Cerebellar cortex (tissue), 1 donor: ENCODE data around the gene CANX.

ENCODE experiments used
- DNase-seq: peaks from one replicate; pipeline ENCODE4 v3.0.0-alpha.2; 2015; ENCODE audit warnings: low spot score

Gene CANX

GRCh38 chr5:179774442-179774841, 75.7 kb downstream of the CANX start:
- DNase-seq = no peak

DNA sequence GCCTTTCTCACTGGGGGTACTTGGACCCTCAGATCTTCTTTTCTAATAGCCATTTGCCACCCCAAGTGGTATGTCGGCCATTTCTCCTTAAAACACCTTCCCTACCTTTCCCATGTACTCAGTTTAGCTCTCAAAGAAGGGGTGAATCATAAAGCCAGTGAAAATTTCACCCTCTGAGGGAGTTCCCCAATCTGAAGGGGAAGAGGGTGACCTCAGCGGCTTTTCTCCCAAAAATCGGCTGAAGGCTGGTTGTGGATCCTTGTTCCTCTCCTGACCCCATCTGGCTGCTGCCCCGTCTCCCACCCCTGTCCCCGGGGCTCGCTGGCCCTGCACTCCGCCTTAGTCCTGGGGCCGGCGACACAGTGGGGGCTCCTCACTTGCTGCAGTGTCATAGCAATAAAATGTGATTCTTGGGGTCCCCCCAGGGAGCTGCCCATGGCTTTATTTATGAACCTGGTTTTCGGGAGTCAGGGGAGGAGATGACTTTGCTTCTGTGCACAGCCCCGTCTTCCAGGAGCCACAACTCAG, 77.7 kb downstream of the CANX start:
- DNase-seq = no peak

- no peak for DNase-seq
Observed at GRCh38 chr5:179777456-179777855, 78.7 kb downstream of the CANX start.

- DNase-seq = no peak
Observed at GRCh38 chr5:179777909-179778308, 79.1 kb downstream of the CANX start.

GRCh38 chr5:179778591-179778990, 79.8 kb downstream of the CANX start:
- DNase-seq = no peak

GRCh38 chr5:179779826-179780225, 81.1 kb downstream of the CANX start:
- no peak for DNase-seq

- DNase-seq = no peak
Observed at GRCh38 chr5:179780362-179780761, 81.6 kb downstream of the CANX start.
